ENCODE measurements around the gene NDUFV2.
"Not testable (repeated sequence)": the region's sequence is repeated elsewhere in the genome, so short reads cannot be mapped to it uniquely, and the experiment has no call there.

Gene NDUFV2

GRCh38 chr18:9160014-9160413, 57.5 kb downstream of the NDUFV2 start:
- no peak for DNase-seq

DNA sequence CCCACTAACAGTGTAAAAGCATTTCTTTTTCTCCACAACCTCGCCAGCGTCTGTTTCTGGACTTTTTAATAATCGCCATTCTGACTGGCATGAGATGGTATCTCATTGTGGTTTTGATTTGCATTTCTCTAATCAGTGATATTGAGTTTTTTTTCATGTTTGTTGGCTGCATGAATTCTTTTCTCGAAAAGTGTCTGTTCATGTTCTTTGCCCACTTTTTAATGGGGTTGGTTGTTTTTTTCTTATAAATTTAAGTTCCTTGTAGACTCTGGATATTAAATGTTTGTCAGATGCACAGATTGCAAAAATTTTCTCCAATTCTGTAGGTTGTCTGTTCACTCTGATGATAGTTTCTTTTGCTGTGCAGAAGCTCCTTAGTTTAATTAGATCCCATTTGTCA, 60.2 kb downstream of the NDUFV2 start:
- not testable (repeated sequence) for DNase-seq

DNA sequence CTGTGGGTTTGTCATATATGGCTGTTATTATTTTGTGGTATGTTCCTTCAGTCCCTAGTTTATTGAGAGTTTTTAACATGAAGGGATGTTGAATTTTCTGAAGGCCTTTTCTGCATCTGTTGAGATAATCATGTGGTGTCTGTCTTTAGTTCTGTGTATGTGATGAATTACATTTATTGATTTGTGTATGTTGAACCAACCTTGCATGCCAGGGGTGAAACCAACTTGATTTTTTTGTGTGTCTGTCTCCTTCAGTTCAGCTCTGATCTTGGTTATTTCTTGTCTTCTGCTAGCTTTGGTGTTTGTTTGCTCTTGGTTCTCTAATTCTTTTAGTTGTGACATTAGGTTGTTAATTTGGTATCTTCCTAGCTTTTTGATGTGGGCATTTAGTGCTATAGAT, 61.6 kb downstream of the NDUFV2 start:
- DNase-seq, result not testable (repeated sequence)

DNA sequence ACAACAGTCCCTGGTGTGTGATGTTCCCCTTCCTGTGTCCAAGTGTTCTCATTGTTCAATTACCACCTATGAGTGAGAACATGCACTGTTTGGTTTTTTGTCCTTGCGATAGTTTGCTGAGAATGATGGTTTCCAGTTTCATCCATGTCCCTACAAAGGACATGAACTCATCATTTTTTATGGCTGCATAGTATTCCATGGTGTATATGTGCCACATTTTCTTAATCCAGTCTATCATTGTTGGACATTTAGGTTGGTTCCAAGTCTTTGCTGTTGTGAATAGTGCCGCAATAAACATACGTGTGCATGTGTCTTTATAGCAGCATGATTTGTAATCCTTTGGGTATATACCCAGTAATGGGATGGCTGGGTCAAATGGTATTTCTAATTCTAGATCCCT, 63.4 kb downstream of the NDUFV2 start:
- not testable (repeated sequence) for DNase-seq

DNA sequence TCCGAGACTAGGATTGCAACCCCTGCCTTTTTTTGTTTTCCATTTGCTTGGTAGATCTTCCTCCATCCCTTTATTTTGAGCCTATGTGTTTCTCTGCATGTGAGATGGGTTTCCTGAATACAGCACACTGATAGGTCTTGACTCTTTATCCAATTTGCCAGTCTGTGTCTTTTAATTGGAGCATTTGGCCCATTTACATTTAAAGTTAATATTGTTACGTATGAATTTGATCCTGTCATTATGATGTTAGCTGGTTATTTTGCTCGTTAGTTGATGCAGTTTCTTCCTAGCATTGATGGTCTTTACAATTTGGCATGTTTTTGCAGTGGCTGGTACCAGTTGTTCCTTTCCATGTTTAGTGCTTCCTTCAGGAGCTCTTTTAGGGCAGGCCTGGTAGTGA, 67.0 kb downstream of the NDUFV2 start:
- not testable (repeated sequence) for DNase-seq

DNA sequence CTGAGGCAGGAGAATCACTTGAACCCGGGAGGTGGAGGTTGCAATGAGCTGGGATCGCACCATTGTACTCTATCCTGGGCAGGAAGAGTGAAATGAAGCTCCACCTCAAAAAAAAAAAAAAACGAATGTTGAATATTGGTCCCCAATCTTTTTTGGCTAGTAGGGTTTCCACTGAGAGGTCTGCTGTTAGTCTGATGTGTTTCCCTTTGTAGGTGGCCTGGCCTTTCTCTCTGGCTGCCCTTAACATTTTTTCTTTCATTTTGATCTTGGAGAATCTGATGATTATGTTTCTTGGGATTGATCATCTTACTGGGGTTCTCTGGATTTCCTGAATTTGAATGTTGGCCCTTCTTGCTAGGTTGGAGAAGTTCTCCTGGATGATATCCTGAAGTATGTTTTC, 69.4 kb downstream of the NDUFV2 start:
- not testable (repeated sequence) for DNase-seq

GRCh38 chr18:9172506-9173127, 70.1 kb downstream of the NDUFV2 start:
- no peak for DNase-seq

DNA sequence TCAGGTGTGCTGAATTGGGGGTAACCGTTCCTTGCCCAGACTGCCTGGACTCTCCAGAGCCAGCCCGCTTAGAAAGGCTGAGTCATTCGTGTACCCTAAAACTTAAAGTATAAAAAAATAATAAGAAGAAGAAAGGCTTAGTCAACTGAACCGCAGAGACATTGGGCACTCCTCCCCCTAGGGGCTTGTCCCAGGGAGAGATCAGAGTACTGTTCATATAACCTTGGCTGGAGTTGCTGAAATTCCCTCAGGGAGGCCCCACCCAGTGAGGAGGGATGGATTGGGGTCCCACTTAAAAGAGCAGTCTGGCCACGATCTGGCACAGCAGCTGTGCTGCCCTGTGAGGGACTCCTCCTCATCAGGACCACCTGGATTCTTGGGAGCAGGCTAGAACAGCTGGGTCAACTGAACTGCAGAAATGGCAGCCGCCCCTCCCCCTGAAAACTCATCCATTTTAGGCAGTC, 71.3 kb downstream of the NDUFV2 start:
- no peak for DNase-seq

- no peak for DNase-seq
These were observed 71.8 kb downstream of the NDUFV2 start for GRCh38 chr18:9174302-9174701.

DNA sequence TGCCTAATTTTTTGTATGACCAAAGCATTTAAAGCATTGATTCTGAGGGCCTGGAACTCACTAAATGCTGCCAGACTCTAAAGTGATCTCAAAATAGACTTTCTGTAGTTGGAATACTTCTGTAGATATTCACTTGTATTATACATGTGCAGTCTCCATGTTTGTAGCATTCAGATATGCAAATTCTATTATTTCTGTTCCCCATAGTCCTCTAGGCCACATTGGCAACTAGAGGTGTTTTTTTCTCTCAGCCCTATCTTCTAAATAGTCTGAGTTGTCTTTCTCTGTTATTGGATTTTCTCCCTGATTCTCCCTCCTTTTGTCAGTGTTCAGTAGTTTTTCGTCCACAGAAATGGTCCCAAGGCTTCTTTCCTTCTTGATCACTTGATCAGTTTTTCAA, 72.6 kb downstream of the NDUFV2 start:
- DNase-seq, result no peak

DNA sequence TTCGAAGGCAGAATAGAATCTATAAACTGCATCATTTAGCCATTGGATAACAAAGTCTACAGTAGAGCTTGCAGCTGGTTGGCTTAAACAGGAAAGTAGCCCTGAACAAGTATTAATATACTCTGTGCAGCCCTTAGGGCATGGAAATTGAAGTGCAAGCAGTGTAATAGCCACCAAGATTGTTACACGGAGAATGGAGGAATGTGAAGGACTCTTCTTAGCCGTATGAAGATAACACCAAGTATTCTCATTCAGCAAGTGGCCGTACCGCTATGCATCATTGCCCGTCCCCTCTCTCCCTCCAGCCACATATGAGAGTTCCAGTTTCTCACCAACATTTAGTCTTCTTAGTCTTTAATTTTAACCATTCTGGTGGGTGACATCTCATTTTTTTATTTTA, 74.5 kb downstream of the NDUFV2 start:
- no peak for DNase-seq

GRCh38 chr18:9177466-9177865, 75.0 kb downstream of the NDUFV2 start:
- no peak for DNase-seq

GRCh38 chr18:9178557-9178956, 76.1 kb downstream of the NDUFV2 start:
- DNase-seq, result no peak

GRCh38 chr18:9181275-9181674, 78.8 kb downstream of the NDUFV2 start:
- no peak for DNase-seq

DNA sequence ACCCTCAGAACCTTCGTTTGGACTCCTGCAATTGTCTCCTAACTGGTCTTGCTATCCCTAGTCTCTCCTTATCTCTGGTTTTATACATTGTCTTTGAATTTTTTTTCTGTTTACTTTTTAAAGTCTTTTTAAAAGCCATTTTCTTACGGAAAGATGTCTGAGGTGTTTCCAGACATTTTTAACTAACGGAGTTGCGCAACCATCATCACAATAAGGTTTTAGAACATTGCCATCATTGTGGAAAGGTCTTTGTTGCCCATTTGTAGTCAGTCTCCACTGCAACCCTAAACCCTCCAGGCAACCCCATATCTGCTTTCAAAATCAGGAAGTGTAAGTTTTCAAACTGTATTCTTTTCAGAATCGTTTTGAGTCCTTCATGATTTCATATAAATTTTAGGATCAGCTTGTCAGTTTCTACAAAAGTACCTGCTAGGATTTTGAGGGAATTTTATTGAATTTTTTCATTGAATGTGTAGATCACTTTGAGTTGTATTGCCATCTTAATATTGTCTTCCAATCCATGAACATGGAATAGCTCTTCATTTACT, 80.4 kb downstream of the NDUFV2 start:
- no peak for DNase-seq
